Type B pancreatic cell (in vitro differentiated cells): Measurements from ENCODE around the gene PRRC2C. TPM values are rescaled to one million over a fixed set of nuclear protein-coding genes. Genes with fewer than 3 reads are reported as not detected.
"Not testable (repeated sequence)": the region's sequence is repeated elsewhere in the genome, so short reads cannot be mapped to it uniquely, and the experiment has no call there.

Experiments used
- DNase-seq: peaks from one replicate; pipeline ENCODE4 v3.0.0; 2021; ENCODE audit warnings: mixed read lengths; ENCODE audit not compliant: unreplicated experiment; ENCODE audit errors: extremely low spot score
- H3K27ac Mint-ChIP-seq: 2 replicates; pipeline ENCODE4 v1.8.0; 2021; ENCODE audit warnings: mild to moderate bottlenecking, mixed read lengths
- H3K27me3 Mint-ChIP-seq: 2 replicates; pipeline ENCODE4 v1.8.0; 2021; ENCODE audit warnings: mixed read lengths
- H3K36me3 Mint-ChIP-seq: 2 replicates; pipeline ENCODE4 v1.8.0; 2021; ENCODE audit warnings: mixed read lengths
- H3K4me1 Mint-ChIP-seq: one replicate; pipeline ENCODE4 v1.8.0; 2021; ENCODE audit warnings: mixed read lengths; ENCODE audit not compliant: unreplicated experiment
- H3K4me3 Mint-ChIP-seq: 2 replicates; pipeline ENCODE4 v1.8.0; 2021; ENCODE audit warnings: mild to moderate bottlenecking, mixed read lengths
- H3K9me3 Mint-ChIP-seq: 2 replicates; pipeline ENCODE4 v1.8.0; 2021; ENCODE audit warnings: mixed read lengths
- CTCF ChIP-seq: fragments of 200-600 bp; sonication (generic); conservative IDR thresholded peaks from 2 replicates; pipeline ENCODE4 v1.5.0; 2021; ENCODE audit warnings: antibody characterized with exemption, mild to moderate bottlenecking
- long read RNA-seq: library from polyadenylated mRNA; unstranded; transcript quantifications from one replicate; pipeline ENCODE4 v2.0.0, GENCODE V29; 2020
- total RNA-seq: library from RNA; stranded (reverse); gene quantifications from 2 replicates; pipeline ENCODE4 v1.2.1, GENCODE V29; 2021; ENCODE audit warnings: low replicate concordance

Gene PRRC2C
- 172 and 194 TPM in 2 replicates for total RNA-seq
- long read RNA-seq, partial matches to known transcripts = 161 of 175 reads
- long read RNA-seq, other reads (novel, unspliced or antisense) = 10 of 175 reads

DNA sequence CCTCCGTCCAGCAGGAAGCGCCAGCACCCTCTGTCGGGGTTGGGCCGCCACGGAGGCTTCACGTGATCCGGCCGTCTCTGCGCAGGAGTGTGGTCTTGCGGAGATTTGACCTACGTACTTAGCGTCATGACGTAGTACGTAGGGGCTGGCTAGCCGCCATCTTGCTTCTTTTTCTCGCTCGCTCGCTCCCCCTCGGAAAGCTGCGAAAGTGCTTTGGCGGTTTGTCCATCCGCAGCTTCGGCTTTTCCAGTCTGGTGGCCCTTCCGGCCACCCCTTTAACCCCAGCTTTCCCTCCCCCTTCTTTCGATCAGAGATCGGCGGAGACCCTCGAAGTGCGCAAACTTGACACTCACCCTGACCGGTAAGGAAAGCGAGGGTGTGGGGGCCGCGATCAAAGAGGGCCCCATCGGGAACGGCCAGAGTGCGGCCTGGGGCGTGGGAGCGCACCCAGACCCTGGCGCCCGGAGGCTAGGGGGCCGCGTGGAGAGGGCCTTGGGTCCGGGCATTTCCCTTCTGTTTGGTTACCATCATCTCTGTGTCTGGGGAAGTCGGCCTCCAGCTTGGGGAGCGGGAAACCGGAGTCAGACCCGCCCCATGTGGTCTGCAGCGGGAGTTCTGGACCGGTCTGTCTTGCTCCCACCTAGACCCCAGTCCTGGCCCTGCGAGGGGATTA is at the start of gene PRRC2C:
TSS of gene PRRC2C (plus strand) at position 156 of the 673 bp plus-strand sequence. CDS start 26,559 bp downstream, outside the sequence.
- Mint-ChIP-seq H3K9me3 (no peaks in the 10 kb centered on the region), H3K4me3 (peak within 1 kb of the TSS; percentile 94), H3K4me1 (peaks cover 42% of the 10 kb centered on the region), H3K27me3 (no peaks in the 10 kb centered on the region), H3K36me3 (peaks cover 3% of the 10 kb centered on the region), H3K27ac (peak within 1 kb of the TSS; percentile 96)
- TF ChIP-seq CTCF = peak; percentile 72
- DNase-seq = peak; percentile 94

DNA sequence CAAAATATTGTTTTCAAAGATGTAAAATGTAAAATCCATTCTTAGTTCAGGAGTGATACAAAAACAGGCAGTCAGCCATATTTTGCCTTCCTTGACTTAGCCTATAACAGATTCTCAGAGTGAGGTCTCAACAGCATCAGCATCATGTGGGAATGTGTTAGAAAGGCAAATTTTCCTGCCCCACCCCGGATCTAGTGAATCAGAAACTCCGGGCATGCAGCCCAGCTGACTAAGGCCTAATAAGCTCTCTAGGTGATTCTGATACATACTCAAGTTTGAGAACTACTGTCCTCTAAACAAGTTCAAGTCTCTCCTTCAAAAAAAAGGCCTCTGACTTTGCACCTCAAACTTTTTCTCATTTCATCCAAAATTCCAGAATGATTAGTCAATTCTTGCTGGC is 46.9 kb upstream of the PRRC2C start:
- H3K36me3 Mint-ChIP-seq = no peaks in the 10 kb centered on the region
- no peak overlapping the region for H3K4me3 Mint-ChIP-seq
- H3K4me1 Mint-ChIP-seq = no peaks in the 10 kb centered on the region
- no peaks in the 10 kb centered on the region for H3K27me3 Mint-ChIP-seq
- no peak for DNase-seq
- no peak overlapping the region for H3K27ac Mint-ChIP-seq
- TF ChIP-seq CTCF = no peak
- no peaks in the 10 kb centered on the region for H3K9me3 Mint-ChIP-seq

DNA sequence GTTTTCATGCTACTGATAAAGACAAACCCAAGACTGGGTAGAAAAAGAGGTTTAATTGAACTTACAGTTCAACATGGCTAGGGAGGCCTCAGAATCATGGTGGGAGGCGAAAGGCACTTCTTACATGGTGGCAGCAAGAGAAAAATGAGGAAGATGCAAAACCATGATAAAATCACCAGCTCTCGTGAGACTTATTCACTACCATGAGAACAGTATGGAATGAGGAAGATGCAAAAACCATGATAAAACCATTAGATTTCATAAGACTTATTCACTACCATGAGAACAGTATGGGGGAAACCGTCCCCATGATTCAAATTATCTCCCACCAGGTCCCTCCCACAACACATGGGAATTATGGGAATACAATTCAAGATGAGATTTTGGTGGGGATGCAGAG is 45.1 kb upstream of the PRRC2C start:
- DNase-seq, H3K4me1 Mint-ChIP-seq, H3K4me3 Mint-ChIP-seq, H3K27me3 Mint-ChIP-seq, H3K36me3 Mint-ChIP-seq, H3K27ac Mint-ChIP-seq, H3K9me3 Mint-ChIP-seq: not testable (repeated sequence)

DNA sequence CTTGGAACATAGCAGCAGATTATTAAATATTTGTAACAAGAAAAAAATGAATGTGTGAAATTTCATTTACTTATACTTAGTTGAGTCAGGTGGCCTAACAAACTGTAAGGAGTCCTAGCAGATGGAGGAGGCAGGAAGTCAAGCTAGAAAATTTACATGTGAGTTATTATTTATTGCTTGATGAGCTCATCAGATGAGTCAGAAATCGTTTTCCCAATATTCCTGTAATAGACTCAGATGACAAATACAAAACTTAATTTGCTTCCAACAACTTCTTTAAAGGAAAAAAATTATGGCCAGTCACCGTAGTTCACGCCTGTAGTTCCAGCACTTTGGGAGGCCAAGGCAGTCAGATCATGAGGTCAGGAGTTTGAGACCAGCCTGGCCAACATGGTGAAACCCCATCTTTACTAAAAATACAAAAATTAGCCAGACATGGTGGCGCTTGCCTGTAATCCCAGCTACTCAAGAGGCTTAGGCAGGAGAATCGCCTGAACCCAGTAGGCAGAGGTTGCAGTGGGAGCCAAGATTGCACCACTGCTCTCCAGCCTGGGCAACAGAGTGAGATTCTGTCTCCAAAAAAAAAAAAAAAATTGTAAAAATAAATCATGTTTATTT is 43.9 kb upstream of the PRRC2C start:
- DNase-seq, H3K36me3 Mint-ChIP-seq, H3K27me3 Mint-ChIP-seq, H3K4me3 Mint-ChIP-seq, H3K4me1 Mint-ChIP-seq, H3K9me3 Mint-ChIP-seq, H3K27ac Mint-ChIP-seq: not testable (repeated sequence)

GRCh38 chr1:171446386-171446785 is 38.9 kb upstream of the PRRC2C start:
- no peaks in the 10 kb centered on the region for H3K27me3 Mint-ChIP-seq
- TF ChIP-seq CTCF = no peak
- no peaks in the 10 kb centered on the region for H3K4me1 Mint-ChIP-seq
- H3K27ac Mint-ChIP-seq = no peak overlapping the region
- H3K4me3 Mint-ChIP-seq = no peak overlapping the region
- no peak for DNase-seq
- no peaks in the 10 kb centered on the region for H3K9me3 Mint-ChIP-seq
- H3K36me3 Mint-ChIP-seq = no peaks in the 10 kb centered on the region

- Mint-ChIP-seq H3K4me1 (no peaks in the 10 kb centered on the region), H3K36me3 (no peaks in the 10 kb centered on the region), H3K4me3 (no peak overlapping the region), H3K27ac (no peak overlapping the region), H3K27me3 (no peaks in the 10 kb centered on the region), H3K9me3 (no peaks in the 10 kb centered on the region)
- no peak for TF ChIP-seq CTCF
- DNase-seq = no peak
Observed at GRCh38 chr1:171455967-171456366, 29.4 kb upstream of the PRRC2C start.
